M059J (cell line): ENCODE results near the gene NDEL1. TPM values are rescaled to one million over a fixed set of nuclear protein-coding genes. Genes with fewer than 3 reads are reported as not detected.

ENCODE experiments used
- DNase-seq: peaks from one replicate; pipeline ENCODE4 v3.0.0-alpha.2; 2012; ENCODE audit warnings: low read depth
- total RNA-seq: library from RNA; depleted of rRNA; stranded (reverse); fragments of >200 nt; shearing (Covaris generic); gene quantifications from 2 replicates; pipeline ENCODE4 v1.2.3, GENCODE V29; 2014; rRNA removed

Gene NDEL1
- total RNA-seq, 1 experiment from 2014 or later: 39.5 TPM

DNA sequence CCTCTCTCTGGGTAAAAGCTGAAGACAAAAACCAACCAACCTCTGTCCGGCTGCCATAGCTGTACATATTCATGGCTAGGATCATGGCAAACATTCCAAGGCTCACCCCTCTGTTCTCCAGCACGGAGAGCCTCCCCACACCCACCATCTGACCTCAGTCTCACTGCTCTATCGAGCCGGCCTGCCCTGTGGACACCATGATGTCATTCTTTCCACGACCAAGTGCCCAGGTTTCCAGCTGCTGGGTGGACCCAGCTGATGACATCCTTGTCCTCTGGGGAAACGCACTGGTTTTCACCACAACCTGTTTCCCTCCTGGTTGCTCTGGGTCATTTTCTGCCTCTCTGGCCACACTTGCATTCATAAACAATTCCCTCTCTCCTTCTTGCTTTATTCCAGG, 67.7 kb downstream of the NDEL1 start:
- no peak for DNase-seq

- DNase-seq: no peak
Observed at GRCh38 chr17:8503807-8504206, 68.1 kb downstream of the NDEL1 start.

- DNase-seq: no peak
Observed at GRCh38 chr17:8504460-8505207, 69.0 kb downstream of the NDEL1 start.

DNA sequence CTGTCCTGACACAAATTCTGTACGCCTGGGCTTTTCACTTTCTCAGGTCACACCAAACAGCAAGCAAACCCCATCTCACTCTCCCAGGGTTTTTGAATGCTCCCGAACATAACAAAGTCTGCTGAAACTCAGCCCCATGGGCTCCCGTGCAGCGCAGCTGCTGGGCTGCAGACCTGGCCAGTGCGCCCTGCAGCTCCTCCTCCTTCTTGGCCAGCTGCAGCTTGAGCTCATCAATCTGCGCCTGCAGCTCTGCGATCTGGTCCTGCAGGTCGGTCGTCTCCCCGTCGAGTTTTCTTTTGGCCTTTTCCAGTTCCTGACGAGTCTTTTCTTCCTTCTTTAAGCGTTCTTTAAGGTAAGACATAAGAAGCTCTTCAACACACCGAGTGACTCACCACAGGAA, 70.5 kb downstream of the NDEL1 start:
- no peak for DNase-seq

DNA sequence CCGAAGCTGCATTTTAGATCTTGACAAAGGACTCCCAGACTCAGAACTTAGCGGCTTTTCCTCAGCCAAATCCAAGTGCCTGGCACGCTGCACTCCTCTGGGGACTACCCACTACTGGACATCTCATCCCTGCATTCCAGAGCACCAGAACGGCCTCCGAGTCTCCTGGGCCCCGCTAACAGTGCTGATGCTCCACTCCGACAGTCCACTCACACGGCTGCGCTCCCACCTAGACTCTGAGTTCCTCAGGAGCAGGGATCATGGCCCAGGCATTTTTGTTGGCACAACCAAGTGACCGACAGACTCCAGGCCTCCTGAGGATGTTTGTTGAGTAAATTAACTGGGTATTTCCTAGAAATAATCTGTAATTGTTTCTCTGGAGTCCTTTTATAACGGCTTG, 79.1 kb downstream of the NDEL1 start:
- no peak for DNase-seq

Other genes with a start within 250 kb of the NDEL1 start
- gene BORCS6, start 245.7 kb upstream of the NDEL1 start, total RNA-seq: 3.9 and 6.8 TPM in 2 replicates
- 78.7 and 123 TPM in 2 replicates for gene AURKB, start 225.3 kb upstream of the NDEL1 start, total RNA-seq
- 0.49 and 3.1 TPM in 2 replicates for gene CTC1, start 187.8 kb upstream of the NDEL1 start, total RNA-seq
- 14.5 and 22.9 TPM in 2 replicates for gene PFAS, start 186.6 kb upstream of the NDEL1 start, total RNA-seq
- 5.6 and 14.7 TPM in 2 replicates for gene RANGRF, start 147.2 kb upstream of the NDEL1 start, total RNA-seq
- gene SLC25A35, start 140.5 kb upstream of the NDEL1 start, total RNA-seq: 1.7 and 2.4 TPM in 2 replicates
- gene ARHGEF15, start 125.6 kb upstream of the NDEL1 start, total RNA-seq: not detected in 2 replicates
- not detected in 2 replicates for gene ODF4, start 96.0 kb upstream of the NDEL1 start, total RNA-seq
- gene RPL26, start 52.7 kb upstream of the NDEL1 start, total RNA-seq: 2,231 and 3,155 TPM in 2 replicates
- gene RNF222, start 38.1 kb upstream of the NDEL1 start, total RNA-seq: 0.10 TPM in 1 of 2 replicates, not detected in the other
- gene MYH10, start 194.8 kb downstream of the NDEL1 start, total RNA-seq: 26.6 and 36.3 TPM in 2 replicates